PC-3 (cell line): ENCODE results near the gene SLC35D1. TPM values are rescaled to one million over a fixed set of nuclear protein-coding genes. Genes with fewer than 3 reads are reported as not detected.
A peak's percentile ranks its signal among the peaks of the same experiment; 100 is the strongest.

ENCODE experiments used
- ATAC-seq: fragments of 200-7000 bp; cut with Tn5 transposase; 2 replicates; pipeline ENCODE4 v1.9.1; 2020; ENCODE audit warnings: mild to moderate bottlenecking, moderate library complexity
- BruUV-seq: library from RNA; stranded (reverse); fragments of 400-500 nt; replicated peaks from 2 replicates; lab custom pipeline; 2021; lab: Mats Ljungman, UMichigan
- CTCF ChIA-PET: fragments of 300-600 bp; sonication (Branson Sonifier 250); formaldehyde crosslinking; loops from one replicate; lab custom pipeline; 2022; ENCODE audit warnings: antibody characterized with exemption; lab: Charles Lee
- POLR2A ChIA-PET: fragments of 300-600 bp; sonication (Branson Sonifier 250); formaldehyde crosslinking; loops from one replicate; lab custom pipeline; 2022; ENCODE audit warnings: antibody characterized with exemption; ENCODE audit not compliant: unreplicated experiment; lab: Charles Lee
- DNase-seq: peaks from one replicate; pipeline ENCODE4 v3.0.0-alpha.2; 2015
- H2AFZ ChIP-seq: fragments of 300-600 bp; sonication (generic); 2 replicates; pipeline ENCODE4 v1.6.0; 2016; ENCODE audit warnings: antibody characterized with exemption, low read length
- H3F3A ChIP-seq: fragments of 300-600 bp; sonication (generic); one replicate; pipeline ENCODE4 v1.6.0; 2017; ENCODE audit warnings: antibody characterized with exemption, low read length, control low read depth, mild to moderate bottlenecking; ENCODE audit not compliant: unreplicated experiment
- H3K27ac ChIP-seq: fragments of 300-600 bp; sonication (generic); 2 replicates; pipeline ENCODE4 v1.5.1; 2016; ENCODE audit warnings: mild to moderate bottlenecking, low read length
- H3K27me3 ChIP-seq: fragments of 300-600 bp; sonication (generic); 2 replicates; pipeline ENCODE4 v1.6.1; 2016; ENCODE audit warnings: low read length, mixed read lengths
- H3K36me3 ChIP-seq: fragments of 300-600 bp; sonication (generic); 2 replicates; pipeline ENCODE4 v1.6.1; 2016; ENCODE audit warnings: low read depth, mixed run types, low read length, mixed read lengths
- H3K4me1 ChIP-seq: fragments of 300-600 bp; sonication (generic); 2 replicates; pipeline ENCODE4 v1.5.1; 2016; ENCODE audit warnings: low read length; ENCODE audit not compliant: insufficient read depth
- H3K4me2 ChIP-seq: fragments of 300-600 bp; sonication (generic); 2 replicates; pipeline ENCODE4 v1.6.0; 2016; ENCODE audit warnings: low read length
- H3K4me3 ChIP-seq: fragments of 300-600 bp; sonication (generic); 2 replicates; pipeline ENCODE4 v1.5.1; 2016; ENCODE audit warnings: mild to moderate bottlenecking, low read length, mixed read lengths
- H3K79me2 ChIP-seq: fragments of 300-600 bp; sonication (generic); 2 replicates; pipeline ENCODE4 v1.6.1; 2017; ENCODE audit warnings: low read length, mixed read lengths
- H3K9ac ChIP-seq: fragments of 300-600 bp; sonication (generic); 2 replicates; pipeline ENCODE4 v1.6.0; 2016; ENCODE audit warnings: mild to moderate bottlenecking, low read length
- H3K9me2 ChIP-seq: fragments of 300-600 bp; sonication (generic); replicated peaks from 2 replicates; pipeline ENCODE4 v1.6.1; 2016; ENCODE audit warnings: mixed run types, low read length, mixed read lengths
- H3K9me3 ChIP-seq: fragments of 300-600 bp; sonication (generic); 2 replicates; pipeline ENCODE4 v1.6.1; 2016; ENCODE audit warnings: low read length, mixed read lengths
- H4K20me1 ChIP-seq: fragments of 300-600 bp; sonication (generic); 2 replicates; pipeline ENCODE4 v1.6.1; 2016; ENCODE audit warnings: low read length, mixed read lengths
- EZH2 ChIP-seq: fragments of 300-600 bp; sonication (generic); IDR thresholded peaks from one replicate; pipeline ENCODE4 v1.6.1; 2017; ENCODE audit warnings: antibody characterized with exemption, mild to moderate bottlenecking, low read length; ENCODE audit not compliant: unreplicated experiment
- EZH2phosphoT487 ChIP-seq: fragments of 300-600 bp; sonication (generic); IDR thresholded peaks from 2 replicates; pipeline ENCODE4 v1.6.1; 2018; ENCODE audit warnings: mild to moderate bottlenecking, antibody characterized with exemption, low read length, borderline replicate concordance
- intact Hi-C: fragments of 100-400 bp; cut with micrococcal nuclease; formaldehyde crosslinking; loops from 2 replicates; pipeline ENCODE4 v1.9.0; 2023
- total RNA-seq: library from RNA; depleted of rRNA; stranded (reverse); fragments of >200 nt; gene quantifications from 2 replicates; pipeline ENCODE4 v1.2.3, GENCODE V29; 2014
- TF ChIP-seq, protein P1 (sequence below): fragments of 300-600 bp; sonication (generic); conservative IDR thresholded peaks from 2 replicates; pipeline ENCODE4 v1.5.1; 2017; ENCODE audit warnings: antibody characterized with exemption, low read depth, mild to moderate bottlenecking, low read length

SLC35D1 gene
- total RNA-seq, 1 experiment from 2014 or later, result 6.1 TPM

DNA sequence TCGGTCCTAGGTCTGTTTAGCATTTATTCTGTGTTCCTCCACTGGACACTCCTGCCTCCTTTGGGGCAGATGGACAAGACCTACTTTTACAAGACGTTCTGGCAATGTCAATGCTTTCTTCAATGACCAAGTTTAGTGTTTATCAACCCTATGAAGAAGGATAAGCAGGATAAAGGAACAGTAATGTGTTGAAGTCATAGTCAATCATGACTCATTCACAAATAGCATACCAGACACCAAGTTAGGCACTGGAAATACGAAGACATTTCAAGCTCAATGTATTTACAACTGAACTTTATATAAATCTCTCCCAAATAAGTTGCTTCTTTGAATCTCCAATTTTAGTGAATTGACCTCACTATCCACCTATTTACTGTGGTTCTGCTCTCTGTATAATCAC, 4.8 kb upstream of the SLC35D1 start:
- Histone ChIP-seq H3K9me3 (no peaks in the 10 kb centered on the region), H3K27me3 (no peaks in the 10 kb centered on the region), H4K20me1 (no peaks in the 10 kb centered on the region), H3K79me2 (no peaks in the 10 kb centered on the region), H3K4me1 (peaks cover 28% of the 10 kb centered on the region), H3K9me2 (no peaks in the 10 kb centered on the region), H3K27ac (no peak overlapping the region), H3F3A (no peaks in the 10 kb centered on the region), H3K9ac (no peak overlapping the region), H2AFZ (no peak overlapping the region), H3K4me2 (no peak overlapping the region), H3K4me3 (no peak overlapping the region), H3K36me3 (no peaks in the 10 kb centered on the region)
- intact Hi-C loops, result no loop called here
- CTCF ChIA-PET, result no interaction called here
- ATAC-seq (no peak), DNase-seq (peak; percentile 20)
- BruUV-seq, result no TSS peak
- POLR2A ChIA-PET, result no interaction called here
- no peak for TF ChIP-seq EZH2
- TF ChIP-seq, protein P1, sequence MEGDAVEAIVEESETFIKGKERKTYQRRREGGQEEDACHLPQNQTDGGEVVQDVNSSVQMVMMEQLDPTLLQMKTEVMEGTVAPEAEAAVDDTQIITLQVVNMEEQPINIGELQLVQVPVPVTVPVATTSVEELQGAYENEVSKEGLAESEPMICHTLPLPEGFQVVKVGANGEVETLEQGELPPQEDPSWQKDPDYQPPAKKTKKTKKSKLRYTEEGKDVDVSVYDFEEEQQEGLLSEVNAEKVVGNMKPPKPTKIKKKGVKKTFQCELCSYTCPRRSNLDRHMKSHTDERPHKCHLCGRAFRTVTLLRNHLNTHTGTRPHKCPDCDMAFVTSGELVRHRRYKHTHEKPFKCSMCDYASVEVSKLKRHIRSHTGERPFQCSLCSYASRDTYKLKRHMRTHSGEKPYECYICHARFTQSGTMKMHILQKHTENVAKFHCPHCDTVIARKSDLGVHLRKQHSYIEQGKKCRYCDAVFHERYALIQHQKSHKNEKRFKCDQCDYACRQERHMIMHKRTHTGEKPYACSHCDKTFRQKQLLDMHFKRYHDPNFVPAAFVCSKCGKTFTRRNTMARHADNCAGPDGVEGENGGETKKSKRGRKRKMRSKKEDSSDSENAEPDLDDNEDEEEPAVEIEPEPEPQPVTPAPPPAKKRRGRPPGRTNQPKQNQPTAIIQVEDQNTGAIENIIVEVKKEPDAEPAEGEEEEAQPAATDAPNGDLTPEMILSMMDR, result no peak
- TF ChIP-seq EZH2phosphoT487, result no peak

DNA sequence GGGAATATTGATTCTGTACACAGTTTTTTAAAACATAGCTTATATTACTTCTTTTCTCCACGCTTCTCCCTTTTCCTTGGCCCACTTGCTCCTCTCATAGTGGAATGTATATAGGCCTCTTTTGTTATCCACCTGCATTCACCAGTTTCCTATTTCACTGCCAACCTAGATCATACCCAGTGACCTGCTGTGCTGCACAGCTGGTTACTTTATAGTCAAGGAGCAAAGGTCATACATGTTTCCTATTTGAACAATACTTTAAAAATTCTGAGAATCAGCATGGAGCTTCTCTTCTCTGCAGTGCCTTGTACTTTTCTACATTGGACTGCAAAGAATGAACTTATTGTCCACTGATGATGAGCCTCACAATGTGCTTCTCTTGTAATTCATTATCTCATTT, 4.3 kb upstream of the SLC35D1 start:
- Histone ChIP-seq H3K27ac (no peak overlapping the region), H3F3A (no peaks in the 10 kb centered on the region), H3K4me1 (peaks cover 28% of the 10 kb centered on the region), H3K9ac (no peak overlapping the region), H3K27me3 (no peaks in the 10 kb centered on the region), H3K36me3 (no peaks in the 10 kb centered on the region), H4K20me1 (no peaks in the 10 kb centered on the region), H2AFZ (no peak overlapping the region), H3K4me3 (no peak overlapping the region), H3K4me2 (no peak overlapping the region), H3K79me2 (peaks cover 1% of the 10 kb centered on the region), H3K9me2 (no peaks in the 10 kb centered on the region), H3K9me3 (no peaks in the 10 kb centered on the region)
- CTCF ChIA-PET, result no interaction called here
- intact Hi-C loops, result no loop called here
- POLR2A ChIA-PET, result no interaction called here
- no TSS peak for BruUV-seq
- no peak for TF ChIP-seq EZH2
- no peak for TF ChIP-seq EZH2phosphoT487
- TF ChIP-seq, protein P1, result no peak
- DNase-seq (no peak), ATAC-seq (no peak)

DNA sequence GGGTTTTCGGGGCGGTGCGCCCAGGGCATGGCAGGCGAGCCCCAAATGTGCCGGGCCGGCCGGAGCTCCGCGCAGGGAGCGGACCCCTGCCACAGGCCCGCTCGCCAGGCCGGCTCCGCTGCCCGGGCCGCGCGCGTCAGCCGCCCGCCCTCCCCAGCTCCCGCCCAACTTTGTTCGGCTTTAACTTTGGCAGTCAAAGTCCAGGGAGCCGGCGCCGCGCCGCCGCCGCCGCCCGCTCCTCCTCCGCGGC, 488 bp downstream of the SLC35D1 start:
- Histone ChIP-seq H3K4me3 (peak overlapping the region; percentile 92), H3K4me2 (peak overlapping the region; percentile 83), H3K9ac (peak overlapping the region; percentile 88), H2AFZ (peak overlapping the region; percentile 98), H3K27me3 (no peaks in the 10 kb centered on the region), H4K20me1 (no peaks in the 10 kb centered on the region), H3K9me2 (no peaks in the 10 kb centered on the region), H3K4me1 (peaks cover 17% of the 10 kb centered on the region), H3K27ac (peak overlapping the region; percentile 68), H3K9me3 (no peaks in the 10 kb centered on the region), H3K79me2 (peaks cover 26% of the 10 kb centered on the region), H3K36me3 (0 out of 2 replicates have a peak, but pooled peaks cover 2% of the 10 kb centered on the region), H3F3A (no peaks in the 10 kb centered on the region)
- TF ChIP-seq EZH2phosphoT487 (no peak), EZH2 (no peak)
- TF ChIP-seq, protein P1, result no peak
- CTCF ChIA-PET, result interaction anchor here (0.6 kb wide), 1 partner anchor 96 kb away, joined by 3 read pairs; no protein-coding TSS in a partner anchor
- no TSS peak for BruUV-seq
- POLR2A ChIA-PET, result no interaction called here
- intact Hi-C loops, result loop anchor here (5.0 kb wide), 3 partner anchors 56 to 121 kb away; no protein-coding TSS in a partner anchor
- DNase-seq (peak; percentile 67), ATAC-seq (peak; percentile 68)
